Measurements from ENCODE around the gene ANKRD26.

Gene ANKRD26

GRCh38 chr10:27022048-27022447 is 78.2 kb downstream of the ANKRD26 start:
- DNase-seq = no peak

GRCh38 chr10:27020243-27020642 is 80.1 kb downstream of the ANKRD26 start:
- DNase-seq = no peak

- DNase-seq = no peak
Observed at GRCh38 chr10:27019827-27020226, 80.5 kb downstream of the ANKRD26 start.

- no peak for DNase-seq
Observed at GRCh38 chr10:26997610-26998009, 102.7 kb downstream of the ANKRD26 start.

GRCh38 chr10:26994743-26995142 is 105.6 kb downstream of the ANKRD26 start:
- no peak for DNase-seq

GRCh38 chr10:26987851-26988250 is 112.4 kb downstream of the ANKRD26 start:
- no peak for DNase-seq

- no peak for DNase-seq
Observed at GRCh38 chr10:26983156-26983555, 117.1 kb downstream of the ANKRD26 start.

GRCh38 chr10:26982058-26982457 is 118.2 kb downstream of the ANKRD26 start:
- DNase-seq = no peak

- DNase-seq = no peak
Observed at GRCh38 chr10:26981232-26981824, 119.0 kb downstream of the ANKRD26 start.

GRCh38 chr10:26978519-26978918 is 121.8 kb downstream of the ANKRD26 start:
- no peak for DNase-seq

- DNase-seq = no peak
Observed at GRCh38 chr10:26977635-26978034, 122.7 kb downstream of the ANKRD26 start.

GRCh38 chr10:26970667-26971066 is 129.6 kb downstream of the ANKRD26 start:
- no peak for DNase-seq

- no peak for DNase-seq
Observed at GRCh38 chr10:26969145-26969926, 131.0 kb downstream of the ANKRD26 start.

GRCh38 chr10:26962835-26963234 is 137.5 kb downstream of the ANKRD26 start:
- no peak for DNase-seq

- no peak for DNase-seq
Observed at GRCh38 chr10:26960308-26960707, 140.0 kb downstream of the ANKRD26 start.

- no peak for DNase-seq
Observed at GRCh38 chr10:26959841-26960240, 140.5 kb downstream of the ANKRD26 start.

Measured in anterior cingulate cortex (tissue), 58 donors.